Stimulated activated memory B cell treated with anti-CD40 and anti-IgM and Interleukin-4, amounts not matched to agents 10 μg/mL and 1 μg/mL and 100 μg/mL, for 72 hours (primary cell): Measurements from ENCODE around the gene ZRANB1.
"Not testable (repeated sequence)": the region's sequence is repeated elsewhere in the genome, so short reads cannot be mapped to it uniquely, and the experiment has no call there.

ENCODE experiments used
- ATAC-seq: fragments of 150-1000 bp; cut with Tn5 transposase; 2 replicates; pipeline ENCODE4 v1.10.0; 2021
- H3K27ac Mint-ChIP-seq: one replicate; pipeline ENCODE4 v1.8.0; 2022; ENCODE audit warnings: mild to moderate bottlenecking, mixed read lengths
- H3K27me3 Mint-ChIP-seq: one replicate; pipeline ENCODE4 v1.8.0; 2022; ENCODE audit warnings: mixed read lengths
- H3K36me3 Mint-ChIP-seq: one replicate; pipeline ENCODE4 v1.8.0; 2022; ENCODE audit warnings: mixed read lengths
- H3K4me1 Mint-ChIP-seq: one replicate; pipeline ENCODE4 v1.8.0; 2022; ENCODE audit warnings: mixed read lengths
- H3K4me3 Mint-ChIP-seq: one replicate; pipeline ENCODE4 v1.8.0; 2022; ENCODE audit warnings: mild to moderate bottlenecking, moderate library complexity, mixed read lengths
- H3K9me3 Mint-ChIP-seq: one replicate; pipeline ENCODE4 v1.8.0; 2022; ENCODE audit warnings: mixed read lengths

Gene ZRANB1

GRCh38 chr10:124967255-124967654 is 25.3 kb downstream of the ZRANB1 start:
- Mint-ChIP-seq H3K4me1 (peaks cover 37% of the 10 kb centered on the region), H3K27ac (no peak overlapping the region), H3K27me3 (no peaks in the 10 kb centered on the region), H3K36me3 (peaks cover 43% of the 10 kb centered on the region), H3K9me3 (no peaks in the 10 kb centered on the region), H3K4me3 (no peak overlapping the region)
- no peak for ATAC-seq

GRCh38 chr10:124971276-124971675 is 29.4 kb downstream of the ZRANB1 start:
- H3K27me3 Mint-ChIP-seq: no peaks in the 10 kb centered on the region
- H3K9me3 Mint-ChIP-seq: no peaks in the 10 kb centered on the region
- peaks cover 32% of the 10 kb centered on the region for H3K4me1 Mint-ChIP-seq
- H3K4me3 Mint-ChIP-seq: no peak overlapping the region
- peaks cover 49% of the 10 kb centered on the region for H3K36me3 Mint-ChIP-seq
- no peak overlapping the region for H3K27ac Mint-ChIP-seq
- ATAC-seq: no peak

GRCh38 chr10:124972637-124973036 is 30.7 kb downstream of the ZRANB1 start:
- Mint-ChIP-seq H3K27me3 (no peaks in the 10 kb centered on the region), H3K9me3 (no peaks in the 10 kb centered on the region), H3K4me1 (peaks cover 25% of the 10 kb centered on the region), H3K4me3 (no peak overlapping the region), H3K36me3 (peaks cover 46% of the 10 kb centered on the region), H3K27ac (no peak overlapping the region)
- ATAC-seq: no peak

- H3K27me3 Mint-ChIP-seq: no peaks in the 10 kb centered on the region
- peaks cover 22% of the 10 kb centered on the region for H3K4me1 Mint-ChIP-seq
- H3K36me3 Mint-ChIP-seq: peaks cover 42% of the 10 kb centered on the region
- no peaks in the 10 kb centered on the region for H3K9me3 Mint-ChIP-seq
- ATAC-seq: no peak
- no peak overlapping the region for H3K4me3 Mint-ChIP-seq
- no peak overlapping the region for H3K27ac Mint-ChIP-seq
Observed at GRCh38 chr10:124974131-124974530, 32.2 kb downstream of the ZRANB1 start.

- peaks cover 7% of the 10 kb centered on the region for H3K4me1 Mint-ChIP-seq
- H3K27ac Mint-ChIP-seq: peak overlapping the region; percentile 6
Observed at GRCh38 chr10:124975977-124976514, 34.1 kb downstream of the ZRANB1 start.

GRCh38 chr10:124977161-124977560 is 35.2 kb downstream of the ZRANB1 start:
- Mint-ChIP-seq H3K36me3 (peaks cover 55% of the 10 kb centered on the region), H3K27me3 (no peaks in the 10 kb centered on the region), H3K4me3 (no peak overlapping the region), H3K27ac (no peak overlapping the region), H3K4me1 (peaks cover 7% of the 10 kb centered on the region), H3K9me3 (no peaks in the 10 kb centered on the region)
- ATAC-seq: no peak

More at GRCh38 chr10:124975977-124976514, 34.1 kb downstream of the ZRANB1 start:
- no peak for ATAC-seq
- Mint-ChIP-seq H3K36me3 (peaks cover 46% of the 10 kb centered on the region), H3K9me3 (no peaks in the 10 kb centered on the region), H3K27me3 (no peaks in the 10 kb centered on the region), H3K4me3 (no peak overlapping the region)

GRCh38 chr10:124977648-124978375 is 35.9 kb downstream of the ZRANB1 start:
- no peak overlapping the region for H3K4me3 Mint-ChIP-seq
- peaks cover 57% of the 10 kb centered on the region for H3K36me3 Mint-ChIP-seq
- ATAC-seq: no peak
- no peaks in the 10 kb centered on the region for H3K27me3 Mint-ChIP-seq
- no peaks in the 10 kb centered on the region for H3K9me3 Mint-ChIP-seq
- peaks cover 7% of the 10 kb centered on the region for H3K4me1 Mint-ChIP-seq
- H3K27ac Mint-ChIP-seq: no peak overlapping the region

- no peak overlapping the region for H3K27ac Mint-ChIP-seq
- H3K36me3 Mint-ChIP-seq: peaks cover 63% of the 10 kb centered on the region
- no peak overlapping the region for H3K4me3 Mint-ChIP-seq
- no peaks in the 10 kb centered on the region for H3K9me3 Mint-ChIP-seq
- no peaks in the 10 kb centered on the region for H3K27me3 Mint-ChIP-seq
- no peak for ATAC-seq
- peaks cover 7% of the 10 kb centered on the region for H3K4me1 Mint-ChIP-seq
Observed at GRCh38 chr10:124978376-124978725, 36.4 kb downstream of the ZRANB1 start.

GRCh38 chr10:124983321-124983720 is 41.4 kb downstream of the ZRANB1 start:
- Mint-ChIP-seq H3K36me3 (peaks cover 72% of the 10 kb centered on the region), H3K27ac (peak overlapping the region; percentile 2), H3K4me3 (no peak overlapping the region), H3K9me3 (no peaks in the 10 kb centered on the region), H3K4me1 (no peaks in the 10 kb centered on the region), H3K27me3 (no peaks in the 10 kb centered on the region)
- ATAC-seq: no peak

- Mint-ChIP-seq H3K36me3 (peaks cover 70% of the 10 kb centered on the region), H3K27ac (no peak overlapping the region), H3K4me3 (no peak overlapping the region), H3K9me3 (no peaks in the 10 kb centered on the region), H3K4me1 (peaks cover 5% of the 10 kb centered on the region), H3K27me3 (no peaks in the 10 kb centered on the region)
- no peak for ATAC-seq
Observed at GRCh38 chr10:124984376-124984775, 42.5 kb downstream of the ZRANB1 start.

GRCh38 chr10:124985162-124985561 is 43.2 kb downstream of the ZRANB1 start:
- Mint-ChIP-seq H3K4me1 (peaks cover 8% of the 10 kb centered on the region), H3K36me3 (peaks cover 68% of the 10 kb centered on the region), H3K27me3 (no peaks in the 10 kb centered on the region), H3K9me3 (no peaks in the 10 kb centered on the region), H3K4me3 (no peak overlapping the region), H3K27ac (no peak overlapping the region)
- no peak for ATAC-seq

- Mint-ChIP-seq H3K27me3 (no peaks in the 10 kb centered on the region), H3K36me3 (peaks cover 55% of the 10 kb centered on the region), H3K4me1 (peaks cover 8% of the 10 kb centered on the region), H3K27ac (no peak overlapping the region), H3K4me3 (no peak overlapping the region), H3K9me3 (no peaks in the 10 kb centered on the region)
- no peak for ATAC-seq
Observed at GRCh38 chr10:124987788-124988187, 45.9 kb downstream of the ZRANB1 start.

- not testable (repeated sequence) for H3K27me3 Mint-ChIP-seq, H3K9me3 Mint-ChIP-seq, H3K27ac Mint-ChIP-seq, H3K4me1 Mint-ChIP-seq, H3K4me3 Mint-ChIP-seq
- H3K36me3 Mint-ChIP-seq: peaks cover 46% of the 10 kb centered on the region
- peak; percentile 59 for ATAC-seq
Observed at GRCh38 chr10:124988753-124989152, 46.8 kb downstream of the ZRANB1 start.

GRCh38 chr10:124989526-124989925 is 47.6 kb downstream of the ZRANB1 start:
- no peaks in the 10 kb centered on the region for H3K27me3 Mint-ChIP-seq
- ATAC-seq: no peak
- H3K27ac Mint-ChIP-seq: no peak overlapping the region
- no peak overlapping the region for H3K4me3 Mint-ChIP-seq
- H3K9me3 Mint-ChIP-seq: no peaks in the 10 kb centered on the region
- peaks cover 38% of the 10 kb centered on the region for H3K36me3 Mint-ChIP-seq
- peaks cover 8% of the 10 kb centered on the region for H3K4me1 Mint-ChIP-seq

GRCh38 chr10:124990671-124991625 is 49.0 kb downstream of the ZRANB1 start:
- Mint-ChIP-seq H3K27ac (no peak overlapping the region), H3K4me3 (no peak overlapping the region), H3K9me3 (no peaks in the 10 kb centered on the region), H3K27me3 (no peaks in the 10 kb centered on the region), H3K4me1 (peaks cover 8% of the 10 kb centered on the region), H3K36me3 (peaks cover 26% of the 10 kb centered on the region)
- no peak for ATAC-seq
